Breast epithelium (tissue), 3 donors: Measurements from ENCODE around the gene SLC6A12.

Experiments
- POLR2A ChIP-seq: fragments of 450-650 bp; IDR thresholded peaks from one replicate; pipeline ENCODE4 v1.6.1; 2016; ENCODE audit warnings: antibody characterized with exemption, mild to moderate bottlenecking, moderate library complexity
- TF ChIP-seq, protein P1 (sequence below), 3 donors: fragments of 450-650 bp; IDR thresholded peaks; one replicate each; pipeline ENCODE4 v1.5.1; 2016 to 2017; ENCODE audit warnings: antibody characterized with exemption in 3 of 3, mild to moderate bottlenecking in 3 of 3, moderate library complexity in 3 of 3

DNA sequence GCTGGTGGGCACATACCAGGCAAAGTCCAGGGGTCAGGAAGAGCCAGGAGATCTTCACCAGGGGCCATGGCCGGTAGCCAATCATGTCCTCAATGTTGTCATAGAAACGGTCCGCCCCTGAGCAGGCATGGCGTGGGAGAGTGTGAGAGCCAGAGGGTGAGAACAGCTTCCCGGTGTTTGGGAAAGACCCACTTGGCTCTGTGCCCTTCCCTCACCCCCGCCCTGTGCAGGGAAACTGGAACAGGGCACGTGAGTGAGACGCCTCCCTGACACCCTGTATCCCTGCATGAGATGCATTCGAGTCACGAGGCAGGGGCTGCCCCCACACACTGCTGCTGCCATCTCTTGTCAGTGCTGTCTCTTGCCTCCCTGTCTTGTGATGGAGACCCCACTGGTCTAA is 20.7 kb downstream of the SLC6A12 start:
- TF ChIP-seq, protein P1, sequence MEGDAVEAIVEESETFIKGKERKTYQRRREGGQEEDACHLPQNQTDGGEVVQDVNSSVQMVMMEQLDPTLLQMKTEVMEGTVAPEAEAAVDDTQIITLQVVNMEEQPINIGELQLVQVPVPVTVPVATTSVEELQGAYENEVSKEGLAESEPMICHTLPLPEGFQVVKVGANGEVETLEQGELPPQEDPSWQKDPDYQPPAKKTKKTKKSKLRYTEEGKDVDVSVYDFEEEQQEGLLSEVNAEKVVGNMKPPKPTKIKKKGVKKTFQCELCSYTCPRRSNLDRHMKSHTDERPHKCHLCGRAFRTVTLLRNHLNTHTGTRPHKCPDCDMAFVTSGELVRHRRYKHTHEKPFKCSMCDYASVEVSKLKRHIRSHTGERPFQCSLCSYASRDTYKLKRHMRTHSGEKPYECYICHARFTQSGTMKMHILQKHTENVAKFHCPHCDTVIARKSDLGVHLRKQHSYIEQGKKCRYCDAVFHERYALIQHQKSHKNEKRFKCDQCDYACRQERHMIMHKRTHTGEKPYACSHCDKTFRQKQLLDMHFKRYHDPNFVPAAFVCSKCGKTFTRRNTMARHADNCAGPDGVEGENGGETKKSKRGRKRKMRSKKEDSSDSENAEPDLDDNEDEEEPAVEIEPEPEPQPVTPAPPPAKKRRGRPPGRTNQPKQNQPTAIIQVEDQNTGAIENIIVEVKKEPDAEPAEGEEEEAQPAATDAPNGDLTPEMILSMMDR (IDR thresholded peaks at IDR 0.05), result no peak
- no peak for TF ChIP-seq POLR2A
